Body of pancreas (tissue), 4 donors: ENCODE measurements around the gene HES5.

ENCODE experiments used
- CTCF ChIP-seq, 7 experiments: fragments of 450-650 bp in 4 of 7; fragments of 200-600 bp in 3 of 7; sonication (generic) in 3 of 7; IDR thresholded peaks; one replicate each; pipeline ENCODE4 v1.5.1; 2016 to 2019; ENCODE audit warnings: antibody characterized with exemption in 7 of 7
- POLR2A ChIP-seq, 3 donors: fragments of 450-650 bp; IDR thresholded peaks; one replicate each; pipeline ENCODE4 v1.6.1; 2016; ENCODE audit warnings: antibody characterized with exemption in 3 of 3, mild to moderate bottlenecking in 2 of 3

- no peak for TF ChIP-seq CTCF (IDR thresholded peaks at IDR 0.05)
- no peak for TF ChIP-seq POLR2A (IDR thresholded peaks at IDR 0.05)
Observed at GRCh38 chr1:2528611-2528965, 1.5 kb downstream of the HES5 start.
